Measurements from ENCODE around the gene SPAAR.
"Not testable (repeated sequence)": the region's sequence is repeated elsewhere in the genome, so short reads cannot be mapped to it uniquely, and the experiment has no call there.

The SPAAR gene

DNA sequence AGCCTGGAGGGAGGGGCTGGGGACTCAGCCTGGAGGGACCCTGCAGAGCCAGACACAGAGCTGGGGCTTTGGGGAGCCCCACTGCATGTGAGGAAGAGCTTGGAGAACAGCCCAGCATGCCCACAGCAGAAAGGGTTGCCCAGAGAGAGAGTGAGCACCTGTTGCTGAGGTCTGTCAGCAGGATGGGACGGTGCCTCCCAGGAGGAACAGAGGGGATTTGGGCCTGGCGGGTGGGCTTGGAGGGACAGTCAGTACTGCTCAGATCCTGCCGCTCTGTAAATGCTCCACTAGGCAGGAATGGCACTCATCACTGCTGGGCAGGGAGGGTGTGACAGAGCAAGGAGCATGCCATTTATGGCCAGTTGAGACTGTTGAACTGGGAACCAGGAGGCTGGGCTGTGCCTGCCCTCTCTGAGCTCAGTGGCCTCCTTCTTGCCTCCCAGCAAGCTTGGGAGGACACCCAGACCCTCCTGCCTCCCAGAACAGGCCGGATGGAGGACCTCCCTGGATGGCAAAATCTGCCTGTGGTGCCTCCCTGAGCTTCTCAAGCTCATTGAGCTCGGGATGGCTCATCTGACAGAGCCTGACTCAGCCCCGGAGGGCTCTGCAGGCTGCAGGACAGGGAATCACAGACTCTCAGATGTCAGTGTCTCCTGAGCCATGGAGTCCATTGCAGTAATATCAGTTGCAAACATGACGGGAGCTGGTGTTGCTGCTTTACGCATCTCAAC, 4.1 kb upstream of the SPAAR start:
- no peak for DNase-seq

GRCh38 chr9:35905912-35906679, 3.2 kb upstream of the SPAAR start, which contains the start of gene HRCT1:
TSS of gene HRCT1 (plus strand) at chr9:35906202. CDS start at chr9:35906288, 86 bp downstream.
- no peak for DNase-seq

DNA sequence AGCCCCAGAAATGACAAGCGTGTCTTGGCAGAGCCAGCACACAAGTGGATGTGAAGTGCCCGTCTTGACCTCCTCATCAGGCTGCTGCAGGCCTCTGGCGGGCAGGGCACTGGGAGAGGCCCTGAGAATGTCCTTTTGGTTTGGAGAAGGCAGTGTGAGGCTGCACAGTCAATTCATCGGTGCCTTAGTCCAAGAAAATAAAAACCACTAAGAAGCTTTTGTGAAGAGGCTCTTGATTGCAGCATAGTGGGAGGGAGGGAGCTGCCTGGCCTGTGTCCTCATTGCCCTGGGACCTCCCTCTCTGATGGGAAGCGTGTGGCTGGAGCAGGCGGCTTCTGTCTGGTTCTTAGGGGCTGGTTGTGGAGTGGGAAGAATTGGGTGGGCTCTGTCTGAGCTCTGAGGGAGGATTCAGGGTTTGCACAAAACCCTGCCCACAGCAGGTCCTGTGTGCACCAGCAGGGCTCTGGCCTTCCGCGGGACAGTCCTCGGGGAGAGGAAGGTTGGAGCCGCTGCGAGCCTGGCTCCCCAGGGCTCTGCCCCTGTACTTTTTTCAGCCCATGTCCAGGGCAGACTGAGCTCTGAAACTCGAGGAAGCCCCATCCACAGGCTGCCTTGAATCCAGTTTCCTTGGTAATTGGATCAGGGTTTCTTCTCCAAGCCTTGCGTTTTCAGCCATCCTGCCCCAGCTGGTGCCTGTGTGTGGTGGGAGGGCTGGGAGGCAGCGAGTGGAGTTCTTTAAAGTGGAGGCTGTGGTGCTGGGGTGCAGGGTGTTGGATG, 2.2 kb upstream of the SPAAR start:
- no peak for DNase-seq

- DNase-seq, result no peak
Observed at GRCh38 chr9:35907711-35908503, 1.4 kb upstream of the SPAAR start.

DNA sequence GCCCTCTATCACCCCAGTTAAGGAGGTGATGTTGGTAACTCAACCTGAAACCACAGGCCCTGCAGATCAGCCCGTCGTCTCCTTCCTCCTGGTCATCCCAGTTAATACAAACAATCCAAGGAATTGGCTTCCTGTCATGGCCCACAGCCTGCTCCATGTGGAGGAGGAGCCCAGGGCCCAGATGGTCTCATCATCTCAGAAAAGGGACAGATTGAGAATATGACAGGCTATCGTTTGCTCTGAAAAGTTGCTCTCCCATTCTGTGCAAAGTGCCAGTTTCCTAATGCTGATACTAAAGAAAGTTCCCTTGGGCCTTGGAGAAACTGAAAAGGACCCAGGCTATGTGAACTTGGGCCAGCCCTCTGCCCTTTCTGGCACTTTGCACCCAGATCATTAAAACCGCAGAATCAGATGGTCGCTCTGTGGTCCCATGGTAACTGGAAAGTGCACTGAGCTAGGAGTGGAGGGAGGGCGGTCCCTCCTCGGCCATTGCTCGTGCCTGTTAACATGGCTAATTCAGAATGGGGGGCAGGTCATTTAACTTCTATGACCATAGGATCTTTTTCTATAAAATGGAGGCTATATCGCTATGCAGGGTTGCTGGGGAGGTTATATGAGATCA, 675 bp upstream of the SPAAR start:
- DNase-seq, result no peak

GRCh38 chr9:35909687-35910612, 660 bp downstream of the SPAAR start:
- no peak for DNase-seq

DNA sequence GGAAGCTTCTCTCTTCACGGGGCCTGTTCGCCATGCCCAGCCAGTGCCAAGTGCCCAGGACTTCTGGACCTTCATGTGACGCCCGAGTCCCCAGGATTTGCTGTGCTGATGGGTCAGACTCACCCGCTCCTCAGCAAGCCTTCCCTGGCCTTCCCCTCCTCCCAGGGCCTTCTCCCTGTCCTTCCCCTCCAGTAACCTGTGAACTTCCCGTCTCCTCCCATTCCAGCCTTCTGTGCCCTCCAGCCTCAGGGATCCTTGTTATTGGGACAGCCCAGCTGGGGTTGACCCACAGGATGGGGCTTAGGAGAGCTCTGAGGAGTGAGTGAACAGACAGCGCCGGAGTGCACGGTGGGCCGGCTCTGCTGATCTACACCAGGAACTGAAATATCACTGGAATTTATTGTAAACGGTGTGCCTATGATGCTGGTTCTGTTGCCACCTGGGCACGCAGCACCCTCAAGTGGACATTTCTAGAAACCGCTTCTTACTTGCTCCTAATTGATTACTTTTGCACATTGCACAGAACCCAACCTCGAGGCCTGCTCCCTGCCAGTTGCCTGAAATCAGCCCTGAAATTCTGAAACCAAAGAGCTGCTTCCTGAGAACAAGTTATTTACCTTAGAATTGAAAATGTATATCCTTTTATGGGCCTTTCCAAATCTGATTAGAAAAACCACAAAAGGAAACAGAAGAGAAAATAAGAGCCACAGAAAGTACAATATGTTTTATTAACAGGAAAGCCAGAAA, 1.5 kb downstream of the SPAAR start:
- no peak for DNase-seq

DNA sequence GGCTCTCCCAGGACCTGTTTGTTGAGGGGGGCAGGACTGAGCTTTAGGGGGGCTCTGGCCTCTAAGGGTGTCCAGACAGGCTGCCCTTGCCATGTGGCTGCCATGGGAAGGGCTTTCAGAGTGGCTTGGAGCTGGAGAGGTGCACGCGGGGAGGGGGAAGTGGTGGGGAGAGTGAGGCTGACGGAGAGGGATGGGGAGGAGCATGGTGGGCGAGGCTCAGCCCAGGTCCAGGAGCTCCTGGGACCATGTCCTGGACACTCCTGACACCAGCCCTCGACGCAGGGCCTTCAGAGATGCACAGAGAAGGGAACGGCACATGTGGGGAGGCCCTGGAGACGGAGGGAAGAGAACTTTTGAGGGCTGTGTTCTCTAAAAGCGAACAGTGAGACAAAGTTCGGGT, 2.4 kb downstream of the SPAAR start:
- DNase-seq, result no peak

GRCh38 chr9:35912791-35913400, 3.6 kb downstream of the SPAAR start:
- no peak for DNase-seq

DNA sequence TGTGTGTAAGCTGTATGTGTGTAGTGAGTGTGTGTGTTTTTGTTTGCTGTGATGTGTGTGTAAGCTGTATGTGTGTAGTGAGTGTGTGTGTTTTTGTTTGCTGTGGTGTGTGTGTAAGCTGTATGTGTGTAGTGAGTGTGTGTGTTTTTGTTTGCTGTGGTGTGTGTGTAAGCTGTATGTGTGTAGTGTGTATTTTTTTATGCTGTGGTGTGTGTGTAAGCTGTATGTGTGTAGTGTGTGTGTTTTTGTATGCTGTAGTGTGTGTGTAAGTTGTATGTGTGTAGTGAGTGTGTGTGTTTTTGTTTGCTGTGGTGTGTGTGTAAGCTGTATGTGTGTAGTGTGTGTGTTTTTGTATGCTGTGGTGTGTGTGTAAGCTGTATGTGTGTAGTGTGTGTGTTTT, 4.1 kb downstream of the SPAAR start:
- DNase-seq, result not testable (repeated sequence)

DNA sequence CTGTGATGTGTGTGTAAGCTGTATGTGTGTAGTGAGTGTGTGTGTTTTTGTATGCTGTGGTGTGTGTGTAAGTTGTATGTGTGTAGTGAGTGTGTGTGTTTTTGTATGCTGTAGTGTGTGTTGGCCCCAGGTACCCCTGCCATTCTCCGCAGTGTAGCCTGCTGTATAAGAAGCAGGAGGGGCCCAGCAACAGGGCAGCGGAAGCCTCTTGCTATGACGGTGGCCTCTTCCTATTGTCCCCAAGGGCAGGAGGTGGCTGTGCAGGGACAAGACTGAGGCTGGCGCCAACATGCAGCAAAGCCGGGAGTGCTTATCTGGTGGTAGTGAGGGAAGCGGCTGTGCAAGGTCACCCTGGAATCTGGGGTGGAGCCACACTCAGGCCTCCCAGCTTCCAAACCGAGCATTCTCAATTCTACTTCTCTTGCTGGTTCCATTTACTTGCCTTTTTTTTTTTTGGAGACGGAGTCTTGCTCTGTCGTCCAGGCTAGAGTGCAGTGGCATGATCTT, 5.1 kb downstream of the SPAAR start:
- DNase-seq, result no peak

GRCh38 chr9:35915681-35916294, 6.5 kb downstream of the SPAAR start:
- DNase-seq, result no peak

GRCh38 chr9:35917261-35917660, 8.0 kb downstream of the SPAAR start:
- DNase-seq, result no peak

GRCh38 chr9:35918780-35919179, 9.5 kb downstream of the SPAAR start:
- no peak for DNase-seq

GRCh38 chr9:35919212-35920008, 10.1 kb downstream of the SPAAR start:
- no peak for DNase-seq

DNA sequence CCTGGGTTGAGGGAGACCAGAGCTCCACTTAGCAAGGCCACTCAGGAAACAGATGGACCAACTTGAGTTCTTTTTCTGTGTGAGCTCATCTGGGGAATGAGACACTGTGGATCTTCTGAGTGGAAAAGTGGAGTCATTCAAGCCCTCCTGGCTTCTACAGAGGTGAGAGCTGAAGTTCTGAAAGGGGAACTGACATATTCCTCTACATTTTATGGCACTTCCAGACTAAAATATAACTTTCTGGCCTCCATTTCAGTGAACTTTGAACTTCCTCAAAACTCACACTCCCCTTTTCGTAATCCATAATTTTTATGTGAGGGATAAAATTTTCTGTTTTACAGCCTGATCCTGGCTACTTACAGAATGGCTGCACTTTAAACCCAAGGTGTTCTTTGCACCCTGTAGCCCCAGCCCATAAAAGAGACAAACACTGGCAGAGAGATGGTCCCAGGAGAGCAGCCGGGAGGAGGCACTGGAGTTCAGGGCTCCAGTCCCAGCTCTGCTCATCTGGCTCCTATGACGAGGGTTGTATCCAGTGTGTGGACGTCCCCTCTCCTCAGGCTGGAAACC, 10.8 kb downstream of the SPAAR start:
- no peak for DNase-seq

DNA sequence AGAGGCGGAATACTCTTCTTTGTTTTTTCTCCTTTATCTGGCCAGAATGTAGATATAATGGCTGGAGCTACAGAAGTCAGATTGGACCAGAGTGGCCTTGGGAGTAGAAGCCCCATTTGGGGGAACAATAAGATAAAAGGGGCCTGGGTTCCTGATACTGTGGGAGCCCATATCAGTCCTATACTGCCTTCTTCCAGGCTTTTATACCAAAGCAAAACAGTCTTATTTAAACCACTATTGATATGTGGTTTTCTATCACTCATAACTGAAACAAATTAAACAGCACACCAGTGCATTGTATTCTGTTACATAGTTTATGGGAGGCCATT, 14.3 kb downstream of the SPAAR start:
- DNase-seq, result no peak
